Omental fat pad (tissue), 4 donors: Measurements from ENCODE around the gene OSTF1. TPM values are rescaled to one million over a fixed set of nuclear protein-coding genes. Genes with fewer than 3 reads are reported as not detected.

Experiments
- ATAC-seq: fragments of 150-250 bp; one replicate; pipeline ENCODE4 v1.9.1; 2016; ENCODE audit warnings: mild to moderate bottlenecking, moderate library complexity; ENCODE audit not compliant: low FRiP score
- DNase-seq: peaks from one replicate; pipeline ENCODE4 v3.0.0-alpha.2; 2019; ENCODE audit warnings: low spot score
- CTCF ChIP-seq, 3 donors: fragments of 450-650 bp; IDR thresholded peaks; one replicate each; pipeline ENCODE4 v1.5.1; 2016 to 2017; ENCODE audit warnings: antibody characterized with exemption in 3 of 3, mild to moderate bottlenecking in 3 of 3, moderate library complexity in 2 of 3
- total RNA-seq, 4 donors: library from RNA; depleted of rRNA; stranded (reverse); fragments of >200 nt; gene quantifications; one replicate each; pipeline ENCODE4 v1.1.0, GENCODE V29; 2016

Gene OSTF1
- total RNA-seq, 4 donors from 2014 or later: 30.7 to 58.6 (median 37.3) TPM

- TF ChIP-seq CTCF (IDR thresholded peaks at IDR 0.05): no peak
- ATAC-seq (no peak), DNase-seq (no peak)
These were observed 17.5 kb downstream of the OSTF1 start for GRCh38 chr9:75105841-75106240.

DNA sequence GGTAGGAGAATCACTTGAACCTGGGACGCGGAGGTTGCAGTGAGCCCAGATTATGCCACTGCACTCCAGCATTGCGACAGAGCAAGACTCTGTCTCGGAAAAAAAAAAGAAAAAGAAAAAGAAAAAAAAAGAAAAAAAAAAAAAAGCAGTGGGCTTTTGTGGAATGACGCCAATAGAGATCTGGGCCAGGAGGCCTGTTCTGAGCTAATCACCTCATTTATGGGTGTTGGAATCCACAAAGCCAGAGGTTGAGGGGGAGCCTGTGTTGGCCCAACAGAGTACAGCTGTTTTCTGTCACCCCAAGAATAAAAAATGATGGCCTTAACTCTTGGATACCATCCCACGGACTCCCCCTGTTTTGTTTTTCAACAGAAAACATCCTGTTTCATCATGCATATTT is 18.5 kb downstream of the OSTF1 start:
- DNase-seq (no peak), ATAC-seq (no peak)
- TF ChIP-seq CTCF (IDR thresholded peaks at IDR 0.05): no peak

DNA sequence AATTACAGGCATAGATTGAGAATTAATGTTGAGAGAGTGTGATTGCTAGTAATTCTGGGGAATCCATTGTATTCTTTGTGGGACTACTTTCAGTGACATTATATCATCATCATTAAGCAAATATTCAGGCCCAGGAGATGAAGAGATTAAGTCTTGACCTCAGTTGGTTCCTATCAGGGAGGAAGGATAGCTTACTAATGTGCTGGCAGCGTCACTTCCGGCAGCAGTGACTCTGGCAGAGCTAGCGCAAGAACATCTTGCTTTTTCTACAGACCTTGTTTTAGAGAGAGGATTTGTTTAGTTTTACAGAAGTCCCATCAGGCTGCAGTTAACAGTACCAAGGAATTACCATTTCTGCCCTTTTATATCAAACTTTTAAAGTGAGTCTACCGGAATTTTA is 20.3 kb downstream of the OSTF1 start:
- no peak for TF ChIP-seq CTCF (IDR thresholded peaks at IDR 0.05)
- ATAC-seq (no peak), DNase-seq (no peak)

GRCh38 chr9:75109210-75109839 is 21.0 kb downstream of the OSTF1 start:
- DNase-seq: no peak
- peak; percentile 42 for ATAC-seq
- no peak for TF ChIP-seq CTCF (IDR thresholded peaks at IDR 0.05)

DNA sequence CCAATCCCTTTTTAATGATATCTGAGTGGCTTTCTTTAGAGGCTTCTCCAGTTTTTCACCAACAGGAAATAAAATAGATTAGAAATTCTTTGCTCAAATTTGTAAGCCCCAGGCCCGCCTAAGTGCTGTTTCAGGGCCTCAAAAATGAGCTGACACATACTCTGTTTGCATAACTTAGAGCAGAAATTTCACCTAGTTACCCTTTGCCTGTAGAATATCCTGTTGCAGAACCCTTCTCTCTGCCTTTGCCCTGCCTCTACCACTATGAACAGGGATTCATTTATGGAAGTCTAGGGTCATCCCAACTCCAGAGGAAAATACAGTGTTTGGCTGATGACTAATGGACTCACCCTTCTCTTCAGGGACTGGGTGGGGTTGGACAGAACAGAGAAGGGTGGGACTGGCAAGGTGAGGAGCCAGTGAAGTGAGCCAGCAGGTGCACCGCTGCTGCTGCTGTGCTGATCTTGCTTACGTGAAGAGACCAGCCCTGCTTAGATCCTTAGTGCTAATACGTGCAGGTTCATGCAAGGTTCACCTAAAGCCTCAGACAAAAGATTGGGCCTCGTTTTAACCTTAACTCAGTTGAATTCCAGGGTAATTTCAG is 22.8 kb downstream of the OSTF1 start:
- ATAC-seq (no peak), DNase-seq (no peak)
- TF ChIP-seq CTCF (IDR thresholded peaks at IDR 0.05): no peak

- no peak for ATAC-seq
- no peak for TF ChIP-seq CTCF (IDR thresholded peaks at IDR 0.05)
- DNase-seq: no peak
These were observed 24.5 kb downstream of the OSTF1 start for GRCh38 chr9:75112789-75113188.

DNA sequence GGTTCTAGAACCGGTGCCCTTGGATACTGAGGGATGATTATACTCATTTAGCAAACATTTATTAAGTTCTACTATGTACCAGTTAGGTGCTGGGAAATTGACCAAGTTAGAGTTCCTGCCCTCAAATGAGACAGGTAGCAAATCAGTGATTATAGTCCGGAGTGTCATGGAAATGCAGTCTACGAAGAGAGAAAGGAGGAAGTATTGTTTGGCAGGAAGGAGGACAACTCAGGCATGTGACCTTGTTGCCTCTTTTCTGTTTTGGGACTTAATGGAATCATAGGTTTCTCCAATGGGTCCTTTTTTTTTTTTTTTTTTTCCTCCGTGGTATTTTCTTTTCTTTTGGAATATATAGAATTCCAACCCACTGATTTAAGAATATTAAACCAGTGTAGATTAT is 28.0 kb downstream of the OSTF1 start:
- ATAC-seq (no peak), DNase-seq (no peak)
- no peak for TF ChIP-seq CTCF (IDR thresholded peaks at IDR 0.05)
